Loucy (cell line): Measurements from ENCODE around the gene NUB1.

ENCODE experiments used
- H2AFZ ChIP-seq: fragments of 200-600 bp; sonication (generic); 2 replicates; pipeline ENCODE4 v1.6.0; 2016; ENCODE audit warnings: antibody characterized with exemption, mild to moderate bottlenecking, low read length, moderate library complexity
- H3F3A ChIP-seq: fragments of 200-600 bp; 2 replicates; pipeline ENCODE4 v1.6.0; 2016; ENCODE audit warnings: antibody characterized with exemption, low read depth, mild to moderate bottlenecking
- H3K27me3 ChIP-seq: fragments of 200-600 bp; sonication (generic); 2 replicates; pipeline ENCODE4 v1.6.1; 2014; ENCODE audit warnings: low read length, mild to moderate bottlenecking; ENCODE audit not compliant: insufficient read depth, poor library complexity, severe bottlenecking
- H3K36me3 ChIP-seq: fragments of 200-600 bp; sonication (generic); 2 replicates; pipeline ENCODE4 v1.6.1; 2016; ENCODE audit warnings: low read length; ENCODE audit not compliant: insufficient read depth
- H3K4me1 ChIP-seq: fragments of 200-600 bp; sonication (generic); 2 replicates; pipeline ENCODE4 v1.5.1; 2014; ENCODE audit warnings: low read length, mild to moderate bottlenecking; ENCODE audit not compliant: insufficient read depth, poor library complexity, severe bottlenecking
- H3K4me2 ChIP-seq: fragments of 200-600 bp; sonication (generic); 2 replicates; pipeline ENCODE4 v1.6.0; 2014; ENCODE audit warnings: antibody characterized with exemption, low read length, low read depth, mild to moderate bottlenecking; ENCODE audit not compliant: poor library complexity, severe bottlenecking
- H3K4me3 ChIP-seq: fragments of 200-600 bp; sonication (generic); 2 replicates; pipeline ENCODE4 v1.5.1; 2014; ENCODE audit warnings: low read length, mild to moderate bottlenecking, mixed read lengths; ENCODE audit not compliant: poor library complexity, severe bottlenecking
- H3K79me2 ChIP-seq: fragments of 200-600 bp; sonication (generic); 2 replicates; pipeline ENCODE4 v1.6.1; 2014; ENCODE audit warnings: low read length; ENCODE audit not compliant: insufficient read depth
- H3K9ac ChIP-seq: fragments of 200-600 bp; sonication (generic); 2 replicates; pipeline ENCODE4 v1.6.0; 2014; ENCODE audit warnings: mild to moderate bottlenecking, low read depth, low read length, moderate library complexity; ENCODE audit not compliant: poor library complexity, severe bottlenecking
- H3K9me2 ChIP-seq: fragments of 200-600 bp; sonication (generic); replicated peaks from 2 replicates; pipeline ENCODE4 v1.6.1; 2016; ENCODE audit warnings: low read depth, low read length, mixed read lengths
- H3K9me3 ChIP-seq: fragments of 200-600 bp; sonication (generic); 2 replicates; pipeline ENCODE4 v1.6.1; 2014; ENCODE audit warnings: mild to moderate bottlenecking, antibody characterized with exemption, low read length, low read depth; ENCODE audit not compliant: insufficient read depth
- H4K20me1 ChIP-seq: fragments of 200-600 bp; sonication (generic); 2 replicates; pipeline ENCODE4 v1.6.0; 2014; ENCODE audit warnings: antibody characterized with exemption, low read length, mild to moderate bottlenecking; ENCODE audit not compliant: insufficient read depth, poor library complexity, severe bottlenecking
- CTCF ChIP-seq: fragments of 200-600 bp; sonication (generic); conservative IDR thresholded peaks from 2 replicates; pipeline ENCODE4 v1.5.1; 2014; ENCODE audit warnings: mild to moderate bottlenecking, antibody characterized with exemption, low read length
- EZH2phosphoT487 ChIP-seq: fragments of 200-600 bp; IDR thresholded peaks from 2 replicates; pipeline ENCODE4 v1.6.1; 2018; ENCODE audit warnings: antibody characterized with exemption, mild to moderate bottlenecking, moderate library complexity, borderline replicate concordance

The NUB1 gene

GRCh38 chr7:151306374-151306773, 35.2 kb upstream of the NUB1 start:
- no peaks in the 10 kb centered on the region for H3K9me2 ChIP-seq

GRCh38 chr7:151306860-151307259, 34.8 kb upstream of the NUB1 start:
- H3F3A ChIP-seq = no peaks in the 10 kb centered on the region
- no peak for TF ChIP-seq EZH2phosphoT487
- TF ChIP-seq CTCF = no peak

More at GRCh38 chr7:151306374-151306773, 35.2 kb upstream of the NUB1 start:
- Histone ChIP-seq H3K9ac (no peak overlapping the region), H3K4me1 (peaks cover 3% of the 10 kb centered on the region), H3K4me3 (no peak overlapping the region), H3F3A (no peaks in the 10 kb centered on the region), H3K9me3 (peaks cover under 1% of the 10 kb centered on the region; the same call in 1 of the 2 replicates), H3K79me2 (no peaks in the 10 kb centered on the region), H3K36me3 (no peaks in the 10 kb centered on the region), H3K27me3 (no peaks in the 10 kb centered on the region), H2AFZ (no peak overlapping the region), H4K20me1 (no peaks in the 10 kb centered on the region), H3K4me2 (no peak overlapping the region)
- TF ChIP-seq EZH2phosphoT487 (no peak), CTCF (no peak)

GRCh38 chr7:151307536-151307935, 34.1 kb upstream of the NUB1 start:
- H3K27me3 ChIP-seq = no peaks in the 10 kb centered on the region
- H3K9ac ChIP-seq = no peak overlapping the region
- H3K79me2 ChIP-seq = no peaks in the 10 kb centered on the region
- H2AFZ ChIP-seq = no peak overlapping the region
- H3K36me3 ChIP-seq = no peaks in the 10 kb centered on the region
- H3K4me2 ChIP-seq = no peak overlapping the region
- H4K20me1 ChIP-seq = no peaks in the 10 kb centered on the region
- H3K9me2 ChIP-seq = no peaks in the 10 kb centered on the region
- H3K4me1 ChIP-seq = peaks cover 3% of the 10 kb centered on the region
- TF ChIP-seq EZH2phosphoT487 (no peak), CTCF (no peak)
- peaks cover 4% of the 10 kb centered on the region; the same call in 1 of the 2 replicates for H3K9me3 ChIP-seq
- no peak overlapping the region for H3K4me3 ChIP-seq
- no peaks in the 10 kb centered on the region for H3F3A ChIP-seq

More at GRCh38 chr7:151306860-151307259, 34.8 kb upstream of the NUB1 start:
- Histone ChIP-seq H3K79me2 (no peaks in the 10 kb centered on the region), H2AFZ (no peak overlapping the region), H3K9ac (no peak overlapping the region), H3K9me2 (no peaks in the 10 kb centered on the region), H3K27me3 (no peaks in the 10 kb centered on the region), H3K4me2 (no peak overlapping the region), H3K9me3 (peaks cover 4% of the 10 kb centered on the region; the same call in 1 of the 2 replicates), H4K20me1 (no peaks in the 10 kb centered on the region), H3K4me3 (no peak overlapping the region), H3K36me3 (no peaks in the 10 kb centered on the region), H3K4me1 (peaks cover 3% of the 10 kb centered on the region)
